ENCODE data around the gene NUDT3.
"Not testable (repeated sequence)": the region's sequence is repeated elsewhere in the genome, so short reads cannot be mapped to it uniquely, and the experiment has no call there.

NUDT3 gene

GRCh38 chr6:34373511-34373910 is 19.0 kb downstream of the NUDT3 start:
- Histone ChIP-seq H3K4me1 (ENCODE audit: control insufficient read depth in 2 of 2, insufficient read depth in 2 of 2, low read length in 2 of 2) (no peaks in the 10 kb centered on the region), H3K9ac (ENCODE audit: low read depth in 1 of 2, low read length in 2 of 2) (no peak overlapping the region), H3K36me3 (ENCODE audit: control insufficient read depth in 2 of 2, insufficient read depth in 2 of 2, low read length in 2 of 2) (peaks cover 0 to 3% of the 10 kb centered on the region in 2 donors), H3K27me3 (ENCODE audit: control insufficient read depth in 2 of 2, insufficient read depth in 2 of 2, low read length in 2 of 2) (no peaks in the 10 kb centered on the region), H3K9me3 (ENCODE audit: control insufficient read depth in 2 of 2, low read length in 2 of 2) (no peaks in the 10 kb centered on the region), H3K27ac (ENCODE audit: low read depth in 2 of 2, low read length in 2 of 2) (no peak overlapping the region), H3K4me3 (ENCODE audit: low read length in 2 of 2) (no peak overlapping the region)

- H3K4me3 ChIP-seq (ENCODE audit: low read length in 2 of 2); H3K36me3 ChIP-seq (ENCODE audit: control insufficient read depth in 2 of 2, insufficient read depth in 2 of 2, low read length in 2 of 2); H3K4me1 ChIP-seq (ENCODE audit: control insufficient read depth in 2 of 2, insufficient read depth in 2 of 2, low read length in 2 of 2); H3K27me3 ChIP-seq (ENCODE audit: control insufficient read depth in 2 of 2, insufficient read depth in 2 of 2, low read length in 2 of 2); H3K27ac ChIP-seq (ENCODE audit: low read depth in 2 of 2, low read length in 2 of 2); H3K9ac ChIP-seq (ENCODE audit: low read depth in 1 of 2, low read length in 2 of 2); H3K9me3 ChIP-seq (ENCODE audit: control insufficient read depth in 2 of 2, low read length in 2 of 2): not testable (repeated sequence)
Observed at GRCh38 chr6:34371865-34372264, 20.6 kb downstream of the NUDT3 start.

DNA sequence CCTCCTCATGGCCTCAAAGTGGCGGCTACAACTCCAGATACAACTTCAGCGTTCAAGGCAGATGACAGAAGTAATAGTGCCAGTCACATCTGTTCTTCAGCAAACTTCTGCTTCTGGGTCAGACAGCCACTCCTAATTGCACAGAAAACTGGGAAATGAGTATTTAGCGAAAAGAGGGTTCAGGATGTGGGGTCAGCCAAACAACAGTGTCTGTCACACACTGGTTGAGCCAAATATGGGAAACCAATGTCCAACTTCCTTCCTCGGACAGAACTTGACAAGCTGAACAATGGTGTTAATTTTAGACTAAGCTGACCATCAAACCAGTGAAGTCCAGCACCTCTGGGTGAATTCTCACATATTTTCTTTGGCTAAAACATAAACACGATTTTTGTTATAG is 22.1 kb downstream of the NUDT3 start:
- no peaks in the 10 kb centered on the region for H3K27me3 ChIP-seq (ENCODE audit: control insufficient read depth in 2 of 2, insufficient read depth in 2 of 2, low read length in 2 of 2)
- H3K4me1 ChIP-seq (ENCODE audit: control insufficient read depth in 2 of 2, insufficient read depth in 2 of 2, low read length in 2 of 2): no peaks in the 10 kb centered on the region
- no peak overlapping the region for H3K27ac ChIP-seq (ENCODE audit: low read depth in 2 of 2, low read length in 2 of 2)
- H3K9me3 ChIP-seq (ENCODE audit: control insufficient read depth in 2 of 2, low read length in 2 of 2): no peaks in the 10 kb centered on the region
- H3K4me3 ChIP-seq (ENCODE audit: low read length in 2 of 2): no peak overlapping the region
- H3K9ac ChIP-seq (ENCODE audit: low read depth in 1 of 2, low read length in 2 of 2): no peak overlapping the region
- peaks cover 0 to 3% of the 10 kb centered on the region in 2 donors for H3K36me3 ChIP-seq (ENCODE audit: control insufficient read depth in 2 of 2, insufficient read depth in 2 of 2, low read length in 2 of 2)

GRCh38 chr6:34369385-34369784 is 23.1 kb downstream of the NUDT3 start:
- Histone ChIP-seq H3K27me3 (ENCODE audit: control insufficient read depth in 2 of 2, insufficient read depth in 2 of 2, low read length in 2 of 2) (no peaks in the 10 kb centered on the region), H3K4me3 (ENCODE audit: low read length in 2 of 2) (no peak overlapping the region)

DNA sequence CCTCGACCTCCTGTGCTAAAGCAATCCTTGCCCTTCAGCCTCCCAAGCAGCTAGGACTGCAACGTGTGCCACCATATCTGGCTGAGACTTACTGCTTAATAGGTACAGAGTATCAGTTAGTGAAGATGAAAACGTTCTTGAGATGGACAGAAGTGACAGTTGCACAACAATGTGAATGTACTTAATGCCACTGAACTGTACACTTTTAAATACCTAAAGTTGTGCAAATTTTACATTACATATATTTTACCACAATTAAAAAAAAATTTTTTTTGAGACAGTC is 25.9 kb downstream of the NUDT3 start:
- H3K27ac ChIP-seq (ENCODE audit: low read depth in 2 of 2, low read length in 2 of 2): no peak overlapping the region
- H3K27me3 ChIP-seq (ENCODE audit: control insufficient read depth in 2 of 2, insufficient read depth in 2 of 2, low read length in 2 of 2): no peaks in the 10 kb centered on the region
- no peaks in the 10 kb centered on the region for H3K9me3 ChIP-seq (ENCODE audit: control insufficient read depth in 2 of 2, low read length in 2 of 2)
- peaks cover 3 to 6% of the 10 kb centered on the region in 2 donors for H3K4me1 ChIP-seq (ENCODE audit: control insufficient read depth in 2 of 2, insufficient read depth in 2 of 2, low read length in 2 of 2)
- peaks cover 0 to 3% of the 10 kb centered on the region in 2 donors for H3K36me3 ChIP-seq (ENCODE audit: control insufficient read depth in 2 of 2, insufficient read depth in 2 of 2, low read length in 2 of 2)
- H3K4me3 ChIP-seq (ENCODE audit: low read length in 2 of 2): no peak overlapping the region
- no peak overlapping the region for H3K9ac ChIP-seq (ENCODE audit: low read depth in 1 of 2, low read length in 2 of 2)

More at GRCh38 chr6:34369385-34369784, 23.1 kb downstream of the NUDT3 start:
- no peak overlapping the region for H3K9ac ChIP-seq (ENCODE audit: low read depth in 1 of 2, low read length in 2 of 2)
- no peaks in the 10 kb centered on the region for H3K9me3 ChIP-seq (ENCODE audit: control insufficient read depth in 2 of 2, low read length in 2 of 2)
- no peak overlapping the region for H3K27ac ChIP-seq (ENCODE audit: low read depth in 2 of 2, low read length in 2 of 2)
- H3K4me1 ChIP-seq (ENCODE audit: control insufficient read depth in 2 of 2, insufficient read depth in 2 of 2, low read length in 2 of 2): no peaks in the 10 kb centered on the region
- H3K36me3 ChIP-seq (ENCODE audit: control insufficient read depth in 2 of 2, insufficient read depth in 2 of 2, low read length in 2 of 2): peaks cover 0 to 3% of the 10 kb centered on the region in 2 donors

GRCh38 chr6:34365781-34366638 is 26.5 kb downstream of the NUDT3 start:
- H3K27ac ChIP-seq (ENCODE audit: low read depth in 2 of 2, low read length in 2 of 2); H3K36me3 ChIP-seq (ENCODE audit: control insufficient read depth in 2 of 2, insufficient read depth in 2 of 2, low read length in 2 of 2); H3K27me3 ChIP-seq (ENCODE audit: control insufficient read depth in 2 of 2, insufficient read depth in 2 of 2, low read length in 2 of 2); H3K9ac ChIP-seq (ENCODE audit: low read depth in 1 of 2, low read length in 2 of 2); H3K4me1 ChIP-seq (ENCODE audit: control insufficient read depth in 2 of 2, insufficient read depth in 2 of 2, low read length in 2 of 2); H3K9me3 ChIP-seq (ENCODE audit: control insufficient read depth in 2 of 2, low read length in 2 of 2); H3K4me3 ChIP-seq (ENCODE audit: low read length in 2 of 2): not testable (repeated sequence)

- H3K4me1 ChIP-seq (ENCODE audit: control insufficient read depth in 2 of 2, insufficient read depth in 2 of 2, low read length in 2 of 2); H3K4me3 ChIP-seq (ENCODE audit: low read length in 2 of 2); H3K27ac ChIP-seq (ENCODE audit: low read depth in 2 of 2, low read length in 2 of 2); H3K9me3 ChIP-seq (ENCODE audit: control insufficient read depth in 2 of 2, low read length in 2 of 2); H3K9ac ChIP-seq (ENCODE audit: low read depth in 1 of 2, low read length in 2 of 2); H3K27me3 ChIP-seq (ENCODE audit: control insufficient read depth in 2 of 2, insufficient read depth in 2 of 2, low read length in 2 of 2); H3K36me3 ChIP-seq (ENCODE audit: control insufficient read depth in 2 of 2, insufficient read depth in 2 of 2, low read length in 2 of 2): not testable (repeated sequence)
Observed at GRCh38 chr6:34363681-34364075, 28.8 kb downstream of the NUDT3 start.

DNA sequence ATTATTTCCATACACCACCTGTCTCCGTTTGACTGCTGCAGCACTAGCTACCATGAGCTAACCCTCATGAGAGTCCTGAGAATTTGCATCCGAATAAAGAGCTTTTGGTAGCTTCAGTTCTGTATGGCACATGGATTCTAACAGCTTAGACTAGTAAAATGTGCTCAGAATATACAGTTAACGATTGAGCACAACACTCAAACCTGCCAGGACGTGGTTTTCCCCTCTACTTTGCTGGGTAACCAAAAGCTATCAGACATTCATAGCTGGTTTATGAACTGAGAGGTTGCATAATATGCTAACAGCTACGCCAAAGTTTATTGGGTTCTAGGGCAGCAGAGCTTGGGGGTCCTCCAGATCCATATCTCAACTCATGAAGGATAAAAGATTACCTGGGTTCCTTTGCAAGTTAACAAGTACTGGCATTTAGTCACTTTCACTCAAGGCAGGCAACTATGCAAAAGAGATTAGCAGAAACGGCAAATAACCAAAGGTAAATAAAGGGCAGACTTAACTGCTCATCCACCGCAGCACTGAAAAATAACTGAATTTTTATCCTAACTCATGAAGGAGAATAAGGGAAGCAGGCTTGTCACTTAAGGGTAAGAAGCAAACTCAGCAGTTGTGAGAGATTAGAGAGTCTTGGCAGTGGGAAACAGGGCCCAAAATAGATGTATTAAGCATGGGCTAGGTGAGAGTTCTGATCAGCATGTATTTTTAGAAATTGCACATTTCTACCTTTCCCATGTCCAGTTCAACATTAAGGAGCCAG is 29.4 kb downstream of the NUDT3 start:
- Histone ChIP-seq H3K4me3 (ENCODE audit: low read length in 2 of 2) (no peak overlapping the region), H3K36me3 (ENCODE audit: control insufficient read depth in 2 of 2, insufficient read depth in 2 of 2, low read length in 2 of 2) (no peaks in the 10 kb centered on the region), H3K27ac (ENCODE audit: low read depth in 2 of 2, low read length in 2 of 2) (no peak overlapping the region), H3K27me3 (ENCODE audit: control insufficient read depth in 2 of 2, insufficient read depth in 2 of 2, low read length in 2 of 2) (no peaks in the 10 kb centered on the region), H3K9me3 (ENCODE audit: control insufficient read depth in 2 of 2, low read length in 2 of 2) (no peaks in the 10 kb centered on the region), H3K4me1 (ENCODE audit: control insufficient read depth in 2 of 2, insufficient read depth in 2 of 2, low read length in 2 of 2) (peaks cover 3 to 6% of the 10 kb centered on the region in 2 donors), H3K9ac (ENCODE audit: low read depth in 1 of 2, low read length in 2 of 2) (no peak overlapping the region)

DNA sequence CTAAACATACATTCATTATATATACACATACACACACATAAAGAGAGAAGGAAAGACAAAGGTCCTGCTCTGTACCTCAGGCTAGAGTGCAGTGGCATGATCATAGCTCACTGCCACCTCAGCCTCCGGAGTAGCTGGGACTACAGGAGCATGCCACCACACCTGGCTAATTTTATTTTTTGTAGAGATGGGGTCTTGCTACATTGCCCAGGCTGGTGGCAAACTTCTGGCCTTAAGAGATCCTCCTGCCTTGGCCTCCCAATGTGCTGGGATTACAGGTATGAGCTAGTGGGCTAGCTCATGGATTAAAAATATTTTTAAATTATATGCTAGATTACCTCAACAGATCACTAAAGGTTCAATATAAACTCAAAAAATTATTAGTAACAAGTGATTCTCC is 30.3 kb downstream of the NUDT3 start:
- H3K9ac ChIP-seq (ENCODE audit: low read depth in 1 of 2, low read length in 2 of 2): no peak overlapping the region

DNA sequence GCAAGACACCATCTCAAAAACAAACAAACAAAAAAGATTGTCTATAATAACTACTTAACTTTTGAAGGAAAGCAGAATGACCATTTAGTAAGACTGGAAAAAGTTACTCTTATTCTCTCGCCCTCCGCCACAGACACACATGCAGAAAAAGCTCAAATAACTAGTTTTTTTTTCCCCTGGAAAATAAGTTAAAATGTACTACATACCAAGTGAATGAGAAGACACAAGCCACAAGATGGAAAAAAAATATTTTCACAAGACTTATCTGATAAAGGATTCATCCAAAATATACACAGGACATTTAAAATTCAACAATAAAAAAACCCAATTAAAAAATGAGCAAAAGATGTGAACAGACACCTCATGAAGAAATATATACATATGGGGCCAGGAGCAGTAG is 31.9 kb downstream of the NUDT3 start:
- Histone ChIP-seq H3K27me3 (ENCODE audit: control insufficient read depth in 2 of 2, insufficient read depth in 2 of 2, low read length in 2 of 2) (no peaks in the 10 kb centered on the region), H3K4me1 (ENCODE audit: control insufficient read depth in 2 of 2, insufficient read depth in 2 of 2, low read length in 2 of 2) (peaks cover 3 to 6% of the 10 kb centered on the region in 2 donors), H3K36me3 (ENCODE audit: control insufficient read depth in 2 of 2, insufficient read depth in 2 of 2, low read length in 2 of 2) (no peaks in the 10 kb centered on the region)

More for the DNA sequence above, 30.3 kb downstream of the NUDT3 start:
- Histone ChIP-seq H3K36me3 (ENCODE audit: control insufficient read depth in 2 of 2, insufficient read depth in 2 of 2, low read length in 2 of 2) (no peaks in the 10 kb centered on the region), H3K27me3 (ENCODE audit: control insufficient read depth in 2 of 2, insufficient read depth in 2 of 2, low read length in 2 of 2) (no peaks in the 10 kb centered on the region), H3K4me1 (ENCODE audit: control insufficient read depth in 2 of 2, insufficient read depth in 2 of 2, low read length in 2 of 2) (peaks cover 3 to 6% of the 10 kb centered on the region in 2 donors), H3K27ac (ENCODE audit: low read depth in 2 of 2, low read length in 2 of 2) (no peak overlapping the region), H3K9me3 (ENCODE audit: control insufficient read depth in 2 of 2, low read length in 2 of 2) (no peaks in the 10 kb centered on the region), H3K4me3 (ENCODE audit: low read length in 2 of 2) (no peak overlapping the region)

More for the DNA sequence above, 31.9 kb downstream of the NUDT3 start:
- Histone ChIP-seq H3K9me3 (ENCODE audit: control insufficient read depth in 2 of 2, low read length in 2 of 2) (no peaks in the 10 kb centered on the region), H3K9ac (ENCODE audit: low read depth in 1 of 2, low read length in 2 of 2) (no peak overlapping the region), H3K4me3 (ENCODE audit: low read length in 2 of 2) (no peak overlapping the region), H3K27ac (ENCODE audit: low read depth in 2 of 2, low read length in 2 of 2) (no peak overlapping the region)

All from mucosa of rectum (tissue), 2 donors.